Progenitor cell of endocrine pancreas (in vitro differentiated cells): ENCODE data around the gene MAST4. TPM values are rescaled to one million over a fixed set of nuclear protein-coding genes. Genes with fewer than 3 reads are reported as not detected.
A peak's percentile ranks its signal among the peaks of the same experiment; 100 is the strongest.

Experiments used
- DNase-seq: peaks from one replicate; pipeline ENCODE4 v3.0.0; 2021; ENCODE audit warnings: low spot score; ENCODE audit not compliant: unreplicated experiment
- H3K27ac Mint-ChIP-seq: 2 replicates; pipeline ENCODE4 v1.8.0; 2021; ENCODE audit warnings: mild to moderate bottlenecking, moderate library complexity, mixed read lengths
- H3K27me3 Mint-ChIP-seq: 2 replicates; pipeline ENCODE4 v1.8.0; 2021; ENCODE audit warnings: mixed read lengths
- H3K36me3 Mint-ChIP-seq: 2 replicates; pipeline ENCODE4 v1.8.0; 2022; ENCODE audit warnings: mixed read lengths; ENCODE audit not compliant: insufficient read depth
- H3K4me1 Mint-ChIP-seq: 2 replicates; pipeline ENCODE4 v1.8.0; 2021; ENCODE audit warnings: low read depth, mixed read lengths
- H3K4me3 Mint-ChIP-seq: 2 replicates; pipeline ENCODE4 v1.8.0; 2021; ENCODE audit warnings: low read depth, mild to moderate bottlenecking, moderate library complexity, mixed read lengths
- H3K9me3 Mint-ChIP-seq: 2 replicates; pipeline ENCODE4 v1.8.0; 2021; ENCODE audit warnings: low read depth, mixed read lengths
- CTCF ChIP-seq: fragments of 200-600 bp; sonication (generic); IDR thresholded peaks from one replicate; pipeline ENCODE4 v1.5.0; 2021; ENCODE audit warnings: antibody characterized with exemption, mild to moderate bottlenecking; ENCODE audit not compliant: unreplicated experiment
- total RNA-seq: library from RNA; stranded (reverse); gene quantifications from 2 replicates; pipeline ENCODE4 v1.2.1, GENCODE V29; 2021

The MAST4 gene
- total RNA-seq, 1 donor from 2014 or later = 45.3 TPM

DNA sequence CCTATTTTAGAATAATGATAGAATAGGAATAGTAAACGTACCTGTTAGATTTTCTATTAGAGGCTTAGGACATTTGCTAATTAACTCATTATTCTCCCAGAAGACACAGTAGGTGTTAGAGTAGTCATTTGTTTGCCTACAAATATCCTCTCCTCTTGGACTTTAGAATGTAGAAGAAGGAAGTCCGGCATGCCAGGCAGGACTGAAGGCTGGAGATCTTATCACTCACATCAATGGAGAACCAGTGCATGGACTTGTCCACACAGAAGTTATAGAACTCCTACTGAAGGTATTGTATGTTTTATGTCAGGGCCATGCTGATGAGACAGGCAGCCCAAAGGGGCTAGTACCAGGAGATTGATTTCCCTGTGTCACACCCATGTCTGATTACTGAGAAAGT is 557.1 kb downstream of the MAST4 start:
- TF ChIP-seq CTCF = no peak
- Mint-ChIP-seq H3K4me1 (no peaks in the 10 kb centered on the region), H3K27me3 (no peaks in the 10 kb centered on the region), H3K4me3 (no peak overlapping the region), H3K27ac (no peak overlapping the region), H3K36me3 (peaks cover 26% of the 10 kb centered on the region), H3K9me3 (no peaks in the 10 kb centered on the region)
- no peak for DNase-seq

DNA sequence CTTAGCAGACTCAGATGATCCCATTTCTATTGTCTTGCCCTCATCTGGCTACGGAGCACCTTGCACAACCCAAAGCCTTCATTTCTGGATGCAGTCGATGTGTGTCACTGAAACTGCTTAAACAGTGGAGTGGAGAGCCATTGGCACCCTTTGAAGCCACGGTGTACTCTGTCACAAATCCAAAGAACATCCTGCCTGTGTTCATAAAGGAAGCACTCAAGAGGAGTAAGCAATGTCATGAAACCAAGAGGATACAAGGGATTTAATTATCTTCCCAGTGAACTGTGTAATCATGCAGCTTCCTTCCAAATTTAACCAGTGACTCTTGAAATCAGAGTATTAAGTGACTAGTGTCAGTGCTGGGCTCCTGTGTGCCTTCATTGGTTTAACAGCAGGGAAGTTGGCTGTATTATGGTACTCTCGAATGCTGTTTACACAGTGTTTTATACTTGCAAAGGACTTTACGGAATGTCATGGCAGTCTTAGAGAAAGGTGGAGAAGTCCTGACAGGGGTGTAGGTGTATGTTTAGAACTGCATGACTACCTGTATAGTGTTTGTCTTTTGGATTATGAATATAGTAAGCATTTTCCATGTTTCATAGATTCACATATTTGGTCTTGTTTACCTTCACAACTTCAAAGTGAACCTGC is 558.5 kb downstream of the MAST4 start:
- H3K27me3 Mint-ChIP-seq = no peaks in the 10 kb centered on the region
- no peak for DNase-seq
- peaks cover 21% of the 10 kb centered on the region for H3K36me3 Mint-ChIP-seq
- H3K4me3 Mint-ChIP-seq = no peak overlapping the region
- H3K27ac Mint-ChIP-seq = no peak overlapping the region
- H3K9me3 Mint-ChIP-seq = no peaks in the 10 kb centered on the region
- no peak for TF ChIP-seq CTCF
- H3K4me1 Mint-ChIP-seq = no peaks in the 10 kb centered on the region

- Mint-ChIP-seq H3K4me1 (no peaks in the 10 kb centered on the region), H3K9me3 (no peaks in the 10 kb centered on the region), H3K4me3 (no peak overlapping the region), H3K27me3 (no peaks in the 10 kb centered on the region), H3K27ac (no peak overlapping the region), H3K36me3 (peaks cover 7% of the 10 kb centered on the region)
- TF ChIP-seq CTCF = peak; percentile 89
- DNase-seq = no peak
Measured at GRCh38 chr5:67156976-67157583, 560.9 kb downstream of the MAST4 start.

DNA sequence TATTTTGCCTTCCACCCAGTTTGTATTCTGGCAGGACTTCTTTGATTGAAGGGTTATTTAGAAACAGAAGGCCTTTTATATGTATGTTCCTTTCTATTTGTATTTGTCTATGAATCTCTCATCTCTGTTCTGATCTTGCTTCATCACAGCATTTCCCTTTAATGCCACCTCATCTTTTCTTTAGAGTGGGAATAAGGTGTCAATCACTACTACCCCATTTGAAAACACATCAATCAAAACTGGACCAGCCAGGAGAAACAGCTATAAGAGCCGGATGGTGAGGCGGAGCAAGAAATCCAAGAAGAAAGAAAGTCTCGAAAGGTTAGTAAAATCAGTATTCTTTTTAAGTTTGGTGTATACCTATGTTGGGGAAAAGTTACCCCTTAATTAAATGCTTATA is 564.1 kb downstream of the MAST4 start:
- H3K27me3 Mint-ChIP-seq = no peaks in the 10 kb centered on the region
- no peak for DNase-seq
- no peaks in the 10 kb centered on the region for H3K9me3 Mint-ChIP-seq
- H3K27ac Mint-ChIP-seq = no peak overlapping the region
- no peak overlapping the region for H3K4me3 Mint-ChIP-seq
- peaks cover 17% of the 10 kb centered on the region for H3K36me3 Mint-ChIP-seq
- H3K4me1 Mint-ChIP-seq = no peaks in the 10 kb centered on the region
- no peak for TF ChIP-seq CTCF

DNA sequence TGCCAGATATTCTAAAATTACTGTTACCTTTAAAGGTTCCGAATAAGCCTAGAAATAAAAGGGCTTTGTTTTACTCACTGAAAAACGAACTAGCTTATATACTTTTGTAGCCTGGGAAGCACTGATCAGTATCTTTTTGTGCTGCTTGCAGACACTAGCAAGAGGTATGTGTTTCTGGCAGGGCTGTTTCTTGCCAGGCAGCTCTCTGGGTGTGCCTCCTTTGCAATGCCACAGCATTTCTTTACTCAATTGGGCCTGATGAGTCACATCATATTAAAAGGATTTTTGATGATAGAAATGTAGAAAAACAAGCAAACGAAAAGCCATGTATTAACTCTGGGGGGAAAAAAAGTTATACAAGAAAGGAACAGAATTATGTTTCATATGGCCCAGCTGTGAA is 564.8 kb downstream of the MAST4 start:
- Mint-ChIP-seq H3K36me3 (peaks cover 18% of the 10 kb centered on the region), H3K27ac (no peak overlapping the region)

More for the DNA sequence above, 564.8 kb downstream of the MAST4 start:
- Mint-ChIP-seq H3K4me1 (peaks cover under 1% of the 10 kb centered on the region), H3K9me3 (no peaks in the 10 kb centered on the region), H3K27me3 (no peaks in the 10 kb centered on the region), H3K4me3 (no peak overlapping the region)
- DNase-seq = no peak
- no peak for TF ChIP-seq CTCF
